Left ventricle myocardium superior (tissue), 1 donor: ENCODE measurements around the gene ST3GAL4. TPM values are rescaled to one million over a fixed set of nuclear protein-coding genes. Genes with fewer than 3 reads are reported as not detected.
"Not testable (repeated sequence)": the region's sequence is repeated elsewhere in the genome, so short reads cannot be mapped to it uniquely, and the experiment has no call there.

Experiments
- ATAC-seq: fragments of 200-7000 bp; cut with Tn5 transposase; one replicate; pipeline ENCODE4 v1.9.1; 2020; ENCODE audit warnings: mild to moderate bottlenecking, moderate library complexity
- DNase-seq: peaks from one replicate; pipeline ENCODE4 v3.0.0-alpha.2; 2020
- intact Hi-C: fragments of 100-400 bp; cut with micrococcal nuclease; formaldehyde crosslinking; loops from one replicate; pipeline ENCODE4 v1.11.0; 2022
- total RNA-seq: library from RNA; stranded (reverse); fragmentation: NEBNext Ultra II Directional; extraction: Animal tissue kit (Norgen Biotek cat#: 25700); gene quantifications from one replicate; pipeline ENCODE4 v1.2.1, GENCODE V29; 2021
- donor health status: DM: no; HTN: yes; CAD: no; lungs with severe emphysema.

The ST3GAL4 gene
- total RNA-seq, 1 donor from 2014 or later, result 45.4 TPM

GRCh38 chr11:126395784-126396183 is 40.3 kb downstream of the ST3GAL4 start:
- DNase-seq (peak; percentile 77), ATAC-seq (peak; percentile 67)
- intact Hi-C loops, result not testable (repeated sequence)

GRCh38 chr11:126396266-126396665 is 40.8 kb downstream of the ST3GAL4 start:
- ATAC-seq, result peak; percentile 20
- intact Hi-C loops, result not testable (repeated sequence)
- DNase-seq, result peak; percentile 55

GRCh38 chr11:126396965-126397364 is 41.5 kb downstream of the ST3GAL4 start:
- no peak for DNase-seq
- no peak for ATAC-seq
- intact Hi-C loops, result no loop called here

- DNase-seq, result no peak
- no peak for ATAC-seq
- intact Hi-C loops, result no loop called here
Observed at GRCh38 chr11:126398296-126398695, 42.8 kb downstream of the ST3GAL4 start.

GRCh38 chr11:126398721-126399120 is 43.2 kb downstream of the ST3GAL4 start:
- intact Hi-C loops, result no loop called here
- no peak for ATAC-seq

GRCh38 chr11:126400019-126400418 is 44.5 kb downstream of the ST3GAL4 start:
- intact Hi-C loops, result no loop called here
- ATAC-seq (no peak), DNase-seq (no peak)

More at GRCh38 chr11:126398721-126399120, 43.2 kb downstream of the ST3GAL4 start:
- no peak for DNase-seq

GRCh38 chr11:126400479-126400878 is 45.0 kb downstream of the ST3GAL4 start:
- intact Hi-C loops, result no loop called here
- ATAC-seq, result no peak
- no peak for DNase-seq

- intact Hi-C loops, result no loop called here
- no peak for ATAC-seq
- DNase-seq, result no peak
Observed at GRCh38 chr11:126403022-126403581, 47.6 kb downstream of the ST3GAL4 start.

GRCh38 chr11:126403658-126404057 is 48.2 kb downstream of the ST3GAL4 start:
- intact Hi-C loops, result no loop called here
- DNase-seq, result no peak
- no peak for ATAC-seq

GRCh38 chr11:126404367-126404766 is 48.9 kb downstream of the ST3GAL4 start:
- ATAC-seq (peak; percentile 8), DNase-seq (no peak)
- intact Hi-C loops, result no loop called here

GRCh38 chr11:126405374-126405773 is 49.9 kb downstream of the ST3GAL4 start:
- DNase-seq (no peak), ATAC-seq (no peak)
- intact Hi-C loops, result no loop called here

GRCh38 chr11:126405906-126406305 is 50.4 kb downstream of the ST3GAL4 start:
- DNase-seq (peak; percentile 26), ATAC-seq (no peak)
- intact Hi-C loops, result no loop called here

- ATAC-seq (peak; percentile 4), DNase-seq (peak; percentile 29)
- intact Hi-C loops, result no loop called here
Observed at GRCh38 chr11:126406368-126406767, 50.9 kb downstream of the ST3GAL4 start.

GRCh38 chr11:126407101-126407521 is 51.6 kb downstream of the ST3GAL4 start:
- DNase-seq, result peak; percentile 18
- no peak for ATAC-seq
- intact Hi-C loops, result no loop called here

GRCh38 chr11:126407682-126408288 is 52.3 kb downstream of the ST3GAL4 start:
- DNase-seq, result peak; percentile 20
- no peak for ATAC-seq
- intact Hi-C loops, result no loop called here

- DNase-seq (peak; percentile 12), ATAC-seq (no peak)
- intact Hi-C loops, result no loop called here
Observed at GRCh38 chr11:126408496-126408895, 53.0 kb downstream of the ST3GAL4 start.

- DNase-seq, result peak; percentile 18
- ATAC-seq, result no peak
- intact Hi-C loops, result no loop called here
Observed at GRCh38 chr11:126408901-126409619, 53.6 kb downstream of the ST3GAL4 start.

- DNase-seq, result no peak
- intact Hi-C loops, result no loop called here
Observed at GRCh38 chr11:126409620-126409985, 54.1 kb downstream of the ST3GAL4 start.

GRCh38 chr11:126410649-126411048 is 55.2 kb downstream of the ST3GAL4 start:
- intact Hi-C loops, result no loop called here
- peak; percentile 69 for ATAC-seq
- DNase-seq, result peak; percentile 88

More at GRCh38 chr11:126409620-126409985, 54.1 kb downstream of the ST3GAL4 start:
- ATAC-seq, result no peak

GRCh38 chr11:126411971-126412381 is 56.5 kb downstream of the ST3GAL4 start:
- intact Hi-C loops, result no loop called here
- DNase-seq (peak; percentile 73), ATAC-seq (peak; percentile 43)
